Smooth muscle cell (in vitro differentiated cells): Measurements from ENCODE around the gene INO80E. TPM values are rescaled to one million over a fixed set of nuclear protein-coding genes. Genes with fewer than 3 reads are reported as not detected.
"Not testable (repeated sequence)": the region's sequence is repeated elsewhere in the genome, so short reads cannot be mapped to it uniquely, and the experiment has no call there.

ENCODE experiments used
- DNase-seq: peaks from one replicate; lab custom pipeline; 2025; ENCODE audit not compliant: unreplicated experiment; lab: John Stamatoyannopoulos, UW
- H2AFZ ChIP-seq: fragments of 200-600 bp; sonication (generic); 2 replicates; pipeline ENCODE4 v1.6.0; 2016; ENCODE audit warnings: antibody characterized with exemption, low read depth, mild to moderate bottlenecking
- H3F3A ChIP-seq: fragments of 200-600 bp; sonication (generic); 2 replicates; pipeline ENCODE4 v1.6.0; 2017; ENCODE audit warnings: antibody characterized with exemption, low read depth
- H3K27ac ChIP-seq: fragments of 200-600 bp; sonication (generic); 2 replicates; pipeline ENCODE4 v1.5.1; 2016; ENCODE audit warnings: low read depth, mild to moderate bottlenecking
- H3K27me3 ChIP-seq: fragments of 200-600 bp; sonication (generic); 2 replicates; pipeline ENCODE4 v1.6.1; 2016; ENCODE audit warnings: low read depth, mild to moderate bottlenecking
- H3K36me3 ChIP-seq: fragments of 200-600 bp; sonication (generic); 2 replicates; pipeline ENCODE4 v1.5.1; 2016; ENCODE audit warnings: low read depth
- H3K4me1 ChIP-seq: fragments of 200-600 bp; sonication (generic); 2 replicates; pipeline ENCODE4 v1.5.1; 2016; ENCODE audit warnings: low read depth
- H3K4me2 ChIP-seq: fragments of 200-600 bp; sonication (generic); 2 replicates; pipeline ENCODE4 v1.6.0; 2016; ENCODE audit warnings: mild to moderate bottlenecking
- H3K4me3 ChIP-seq: fragments of 200-600 bp; sonication (generic); 2 replicates; pipeline ENCODE4 v1.5.1; 2016; ENCODE audit warnings: mild to moderate bottlenecking
- H3K79me2 ChIP-seq: fragments of 200-600 bp; sonication (generic); 2 replicates; pipeline ENCODE4 v1.6.0; 2016; ENCODE audit warnings: low read depth, mild to moderate bottlenecking
- H3K9ac ChIP-seq: fragments of 200-600 bp; sonication (generic); 2 replicates; pipeline ENCODE4 v1.6.0; 2016; ENCODE audit warnings: low read depth
- H3K9me3 ChIP-seq: fragments of 200-600 bp; sonication (generic); replicated peaks from 2 replicates; pipeline ENCODE4 v1.5.1; 2016; ENCODE audit warnings: low read depth
- H4K20me1 ChIP-seq: fragments of 200-600 bp; sonication (generic); 2 replicates; pipeline ENCODE4 v1.6.0; 2016; ENCODE audit warnings: low read depth
- CTCF ChIP-seq: fragments of 200-600 bp; sonication (generic); IDR thresholded peaks from 2 replicates; pipeline ENCODE4 v1.5.1; 2017; ENCODE audit warnings: borderline replicate concordance, mild to moderate bottlenecking, antibody characterized with exemption; ENCODE audit not compliant: insufficient read depth, poor library complexity, severe bottlenecking
- WGBS: methylation state at CpG from one replicate; pipeline ENCODE4 v1.1.7; 2016; ENCODE audit warnings: low lambda C conversion rate; 5-methylcytosine and 5-hydroxymethylcytosine counted together
- polyA plus RNA-seq: library from polyadenylated mRNA; unstranded; fragments of >200 nt; fragmentation: Nextera tagmentation; extraction: Ambion mirVana; gene quantifications from 2 replicates; pipeline ENCODE4 v1.2.1, GENCODE V29; 2016
- total RNA-seq: library from RNA; depleted of rRNA; stranded (reverse); fragments of >200 nt; gene quantifications from 2 replicates; pipeline ENCODE4 v1.2.3, GENCODE V29; 2014

INO80E gene
- total and polyA plus RNA-seq, 2 experiments from 2014 or later: 17.7 to 181 TPM

GRCh38 chr16:30016555-30017276 is 20.7 kb downstream of the INO80E start:
- Histone ChIP-seq H3K9me3 (no peaks in the 10 kb centered on the region), H3K36me3 (no peaks in the 10 kb centered on the region), H4K20me1 (no peaks in the 10 kb centered on the region), H3K27me3 (peaks cover 6% of the 10 kb centered on the region), H3F3A (no peaks in the 10 kb centered on the region), H3K79me2 (no peaks in the 10 kb centered on the region), H3K9ac (no peak overlapping the region), H3K27ac (no peak overlapping the region), H3K4me2 (no peak overlapping the region), H3K4me3 (no peak overlapping the region), H3K4me1 (peaks cover under 1% of the 10 kb centered on the region), H2AFZ (no peak overlapping the region)
- no peak for DNase-seq
- TF ChIP-seq CTCF: no peak
- WGBS: 90% methylated on average over 8 of the region's 8 CpGs

- DNase-seq: no peak
- H3K9ac ChIP-seq: no peak overlapping the region
- H3K9me3 ChIP-seq: no peaks in the 10 kb centered on the region
- no peak overlapping the region for H3K27ac ChIP-seq
- H3K27me3 ChIP-seq: peaks cover under 1% of the 10 kb centered on the region
- no peak for TF ChIP-seq CTCF
- no peak overlapping the region for H3K4me2 ChIP-seq
- H3F3A ChIP-seq: no peaks in the 10 kb centered on the region
- H3K79me2 ChIP-seq: no peaks in the 10 kb centered on the region
- no peaks in the 10 kb centered on the region for H3K36me3 ChIP-seq
- H3K4me1 ChIP-seq: no peaks in the 10 kb centered on the region
- no peak overlapping the region for H2AFZ ChIP-seq
- no peaks in the 10 kb centered on the region for H4K20me1 ChIP-seq
- 98% methylated on average over 2 of the region's 2 CpGs for WGBS
- no peak overlapping the region for H3K4me3 ChIP-seq
Observed at GRCh38 chr16:30017277-30017656, 21.2 kb downstream of the INO80E start.

GRCh38 chr16:30017937-30018336 is 21.9 kb downstream of the INO80E start:
- 90% methylated on average over 4 of the region's 4 CpGs for WGBS
- not testable (repeated sequence) for H3F3A ChIP-seq, H3K9ac ChIP-seq

GRCh38 chr16:30018731-30019158 is 22.7 kb downstream of the INO80E start:
- no peak overlapping the region for H3K4me2 ChIP-seq
- no peaks in the 10 kb centered on the region for H3K36me3 ChIP-seq
- H3K27ac ChIP-seq: no peak overlapping the region
- no peak overlapping the region for H2AFZ ChIP-seq
- H3K27me3 ChIP-seq: no peaks in the 10 kb centered on the region
- no peaks in the 10 kb centered on the region for H3K79me2 ChIP-seq
- DNase-seq: no peak
- no peaks in the 10 kb centered on the region for H4K20me1 ChIP-seq
- H3K9me3 ChIP-seq: no peaks in the 10 kb centered on the region
- TF ChIP-seq CTCF: no peak
- WGBS: 60% methylated on average over 4 of the region's 4 CpGs
- H3K4me1 ChIP-seq: no peaks in the 10 kb centered on the region
- H3K4me3 ChIP-seq: no peak overlapping the region
- no peaks in the 10 kb centered on the region for H3F3A ChIP-seq
- H3K9ac ChIP-seq: no peak overlapping the region

More at GRCh38 chr16:30017937-30018336, 21.9 kb downstream of the INO80E start:
- not testable (repeated sequence) for H3K4me1 ChIP-seq, H3K36me3 ChIP-seq, H3K27me3 ChIP-seq, H2AFZ ChIP-seq, H4K20me1 ChIP-seq, H3K4me3 ChIP-seq, H3K4me2 ChIP-seq, DNase-seq, H3K9me3 ChIP-seq, H3K79me2 ChIP-seq, H3K27ac ChIP-seq
